GM21526 (cell line): Measurements from ENCODE around the gene SPATA31C1.
"Not testable (repeated sequence)": the region's sequence is repeated elsewhere in the genome, so short reads cannot be mapped to it uniquely, and the experiment has no call there.

ENCODE experiments used
- ATAC-seq: cut with Tn5 transposase; IDR thresholded peaks from one replicate; pipeline ENCODE4 v1.9.1; 2021; ENCODE audit warnings: moderate library complexity; ENCODE audit not compliant: unreplicated experiment, low FRiP score

SPATA31C1 gene

DNA sequence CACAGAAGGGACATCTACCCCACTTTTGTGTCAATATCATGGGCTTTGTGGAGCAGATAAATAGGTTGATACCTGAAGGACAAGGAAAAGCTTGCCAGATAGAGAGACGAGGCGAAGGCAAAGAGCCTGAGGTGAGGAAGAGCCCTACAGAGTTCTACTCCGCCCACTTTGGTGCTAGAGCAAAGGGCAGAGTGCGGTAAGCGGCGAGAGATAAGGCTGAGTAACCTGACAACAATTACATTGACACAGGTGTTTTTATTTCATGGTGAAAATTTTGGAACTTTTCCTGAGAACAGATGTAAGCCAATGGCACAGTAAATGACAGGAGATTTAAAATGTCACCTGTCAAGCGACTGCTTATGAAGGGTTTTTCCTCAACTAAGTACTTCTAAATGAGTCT, 16.7 kb downstream of the SPATA31C1 start:
- not testable (repeated sequence) for ATAC-seq

DNA sequence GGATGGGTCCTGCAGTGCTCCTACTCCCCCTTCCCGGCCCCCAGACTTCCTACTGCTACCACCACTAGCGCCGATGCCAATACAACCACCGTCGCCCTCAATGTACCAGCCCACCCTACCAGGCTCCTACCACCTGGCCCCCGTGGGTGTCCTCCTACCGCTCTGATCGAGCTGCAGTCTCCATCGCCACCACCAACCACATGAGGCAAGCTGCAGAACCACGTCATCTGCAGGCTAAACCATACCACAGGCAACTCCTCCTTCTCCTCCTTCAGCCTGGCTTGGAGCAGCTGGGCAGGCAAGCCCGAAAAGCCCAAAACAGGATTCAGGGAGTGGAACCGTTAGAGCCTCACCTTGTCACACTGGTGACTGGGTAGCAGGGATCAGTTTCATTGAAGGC, 19.6 kb downstream of the SPATA31C1 start:
- not testable (repeated sequence) for ATAC-seq

DNA sequence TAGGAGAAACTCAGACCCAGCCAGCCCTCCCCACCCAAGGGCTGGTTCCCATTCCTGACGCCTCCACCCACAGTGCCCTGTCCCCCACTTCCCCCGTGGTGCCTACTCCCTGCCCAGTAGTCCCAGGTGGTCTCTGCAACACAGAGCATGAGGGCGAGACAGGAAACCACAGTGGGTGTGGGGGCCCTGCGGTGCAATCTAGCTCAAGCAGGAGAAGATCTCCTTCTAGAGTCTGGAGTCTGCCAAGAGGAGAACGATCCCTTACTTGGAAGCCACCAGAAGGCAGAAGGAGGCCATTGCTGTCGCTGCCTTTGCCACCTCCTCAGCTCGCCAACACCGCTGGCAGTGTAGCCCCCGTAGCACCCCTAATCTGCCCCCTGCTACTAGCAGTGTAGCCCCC, 20.2 kb downstream of the SPATA31C1 start:
- not testable (repeated sequence) for ATAC-seq

DNA sequence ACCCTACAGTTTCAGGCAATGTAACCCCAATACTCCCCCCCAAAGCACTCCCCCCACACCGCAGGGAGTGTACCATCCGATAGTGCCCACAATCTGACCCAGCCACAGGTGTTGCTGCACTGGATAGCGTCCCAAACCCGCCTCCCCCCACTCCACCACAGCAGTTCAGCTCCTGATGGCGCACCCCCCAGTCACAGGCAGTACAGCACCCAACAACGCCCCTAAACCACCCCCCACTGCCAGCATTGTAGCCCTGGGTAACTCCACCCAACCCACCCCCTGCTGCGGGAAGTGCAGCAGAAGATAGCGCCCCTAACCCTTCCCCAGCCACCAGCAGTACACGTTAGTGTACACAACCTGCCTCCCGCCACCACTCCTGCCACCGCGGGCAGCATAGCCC, 20.6 kb downstream of the SPATA31C1 start:
- not testable (repeated sequence) for ATAC-seq

DNA sequence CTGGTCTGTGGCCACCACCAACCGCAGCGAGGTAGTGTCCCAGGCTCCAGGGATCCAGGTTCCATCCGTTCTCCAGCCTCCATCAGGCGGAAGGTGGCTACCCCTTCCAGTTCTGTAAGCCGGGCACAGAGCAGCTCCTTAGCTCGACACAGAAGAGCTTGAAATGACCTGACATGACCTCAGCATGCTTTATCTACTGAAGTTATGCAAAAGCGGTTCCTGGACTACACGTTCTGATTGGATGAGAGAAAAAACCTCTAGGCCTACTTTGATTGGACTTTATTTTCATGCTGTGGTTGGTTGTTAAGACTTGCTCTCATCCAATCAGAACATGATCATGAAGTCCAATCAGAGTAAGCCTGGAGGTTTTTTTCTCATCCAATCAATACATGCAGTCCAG, 21.3 kb downstream of the SPATA31C1 start:
- not testable (repeated sequence) for ATAC-seq

DNA sequence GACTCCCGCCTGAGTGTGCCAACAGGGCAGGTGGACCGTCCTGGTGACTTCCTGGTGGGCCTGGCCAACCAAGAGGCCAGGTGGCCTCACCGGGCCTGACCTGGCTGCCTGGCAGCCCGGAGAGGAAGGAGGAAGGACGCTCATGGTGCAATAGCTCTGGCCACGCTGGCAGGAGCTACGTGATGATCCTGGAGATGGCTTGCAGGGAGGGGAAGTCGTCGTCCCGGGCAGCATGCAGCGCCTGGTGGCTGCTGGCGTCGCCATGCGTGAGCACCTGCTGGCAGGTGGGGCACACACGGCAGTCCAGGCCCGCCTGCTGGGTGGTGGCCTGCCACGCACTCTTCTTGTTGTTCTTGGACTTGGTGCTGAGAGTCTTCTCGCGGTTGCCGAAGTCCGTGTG, 26.3 kb downstream of the SPATA31C1 start:
- no peak for ATAC-seq

DNA sequence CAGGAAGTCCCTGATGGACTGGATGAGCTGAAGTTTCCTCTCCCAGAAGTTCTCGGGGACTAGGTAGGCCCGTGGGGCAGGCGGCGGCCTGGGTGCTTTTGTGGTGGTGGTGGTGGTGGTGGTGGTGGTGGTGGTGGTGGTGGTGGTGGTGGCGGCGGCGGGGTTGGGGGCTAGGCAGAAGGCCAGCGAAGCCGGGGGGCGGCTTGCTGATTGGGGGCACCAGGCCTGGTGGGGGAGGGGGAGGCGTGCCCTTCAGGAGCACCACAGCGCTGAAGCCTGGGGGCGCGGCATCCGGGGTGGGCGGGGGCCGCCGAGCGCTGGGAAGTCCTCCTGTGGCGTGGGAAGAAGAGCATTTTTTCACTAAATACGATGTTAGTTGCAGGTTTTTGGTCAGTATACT, 26.9 kb downstream of the SPATA31C1 start:
- ATAC-seq = no peak

DNA sequence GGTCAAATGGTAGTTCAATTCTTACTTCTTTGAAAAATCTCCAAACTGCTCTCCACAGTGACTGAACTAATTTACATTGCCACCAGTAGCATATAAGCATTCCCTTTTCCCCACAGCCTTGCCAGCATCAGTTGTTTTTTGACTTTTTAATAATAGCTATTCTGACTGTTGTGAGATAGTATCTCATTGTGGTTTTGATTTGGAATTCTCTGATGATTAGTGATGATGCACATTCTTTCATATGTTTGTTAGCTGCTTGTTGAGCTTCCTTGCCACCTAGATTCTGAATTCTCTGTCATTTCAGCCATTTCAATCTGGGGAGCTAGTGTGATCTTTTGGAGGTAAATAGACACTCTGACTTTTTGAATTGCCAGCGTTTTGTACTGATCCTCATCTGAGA, 32.5 kb downstream of the SPATA31C1 start:
- no peak for ATAC-seq

DNA sequence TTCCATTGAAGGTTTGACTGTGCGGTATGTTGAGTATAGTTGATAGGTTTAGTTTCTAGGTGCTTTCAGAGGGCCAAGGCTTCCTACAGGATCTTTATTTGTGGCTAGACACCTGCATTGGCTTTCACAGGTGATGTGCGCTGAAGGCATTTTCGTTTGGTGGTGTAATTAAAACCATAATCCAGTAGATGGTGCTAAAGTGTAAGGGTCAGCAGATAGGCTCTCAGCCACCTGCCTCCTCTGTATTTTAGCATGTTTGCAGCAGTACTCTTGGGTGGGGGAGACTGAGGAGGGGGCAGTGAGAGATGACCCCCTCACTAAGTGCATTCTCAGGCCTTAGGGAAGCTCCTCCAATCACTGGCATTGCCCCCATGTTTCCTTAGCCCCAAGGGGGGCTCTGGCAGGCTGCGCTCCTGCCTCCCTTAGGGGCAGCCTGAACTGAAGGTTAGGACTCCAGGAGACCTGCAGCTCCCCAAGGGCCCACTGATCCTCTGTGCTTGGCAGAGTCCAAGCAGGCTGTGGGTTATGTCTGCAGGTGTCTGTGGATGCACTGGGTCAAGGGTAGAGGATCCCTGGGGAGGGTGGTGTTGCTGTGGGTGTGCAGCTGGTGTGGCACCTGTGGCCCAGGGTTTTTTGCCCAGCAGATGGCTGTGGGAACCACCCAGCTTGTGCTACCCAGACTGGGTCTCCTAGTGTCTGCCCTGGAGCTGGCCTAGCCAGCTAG, 33.2 kb downstream of the SPATA31C1 start:
- no peak for ATAC-seq

DNA sequence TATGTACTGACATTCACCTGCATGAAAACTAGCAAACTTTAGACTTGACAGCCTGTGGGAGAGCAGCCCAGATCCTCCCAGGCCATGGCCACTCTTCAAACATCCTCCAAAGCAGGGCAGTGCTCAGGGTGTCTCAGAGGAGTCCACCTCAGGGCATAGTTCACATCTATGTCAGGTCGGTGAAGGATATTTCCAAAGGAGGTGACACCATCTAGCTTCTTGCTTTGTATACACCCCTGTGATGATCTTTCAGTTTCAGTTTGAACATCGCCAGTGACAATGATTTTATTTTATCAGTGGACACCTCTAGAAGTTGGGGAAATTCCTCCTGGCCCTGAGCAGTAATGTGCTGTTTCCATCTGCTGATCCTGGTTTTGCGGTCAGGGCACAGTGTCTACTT, 36.5 kb downstream of the SPATA31C1 start:
- ATAC-seq = no peak

DNA sequence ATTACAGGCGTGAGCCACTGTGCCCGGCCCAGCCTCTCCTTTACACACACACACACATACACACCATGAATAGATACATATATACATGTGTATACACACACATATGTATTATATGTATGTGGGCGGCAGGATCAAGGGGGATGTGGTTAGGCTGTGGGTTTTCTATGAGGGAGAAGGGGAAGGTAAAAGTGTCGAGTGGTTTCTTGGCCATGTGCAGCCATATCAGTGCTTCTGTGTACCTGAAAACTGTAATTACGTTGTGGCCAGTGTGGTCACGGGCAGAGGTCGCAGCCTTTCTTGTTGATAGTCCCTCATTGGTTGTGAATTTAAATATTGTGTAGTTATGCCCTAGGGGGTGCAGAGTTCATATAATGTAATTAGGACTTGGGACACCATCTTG, 40.1 kb downstream of the SPATA31C1 start:
- ATAC-seq = no peak

DNA sequence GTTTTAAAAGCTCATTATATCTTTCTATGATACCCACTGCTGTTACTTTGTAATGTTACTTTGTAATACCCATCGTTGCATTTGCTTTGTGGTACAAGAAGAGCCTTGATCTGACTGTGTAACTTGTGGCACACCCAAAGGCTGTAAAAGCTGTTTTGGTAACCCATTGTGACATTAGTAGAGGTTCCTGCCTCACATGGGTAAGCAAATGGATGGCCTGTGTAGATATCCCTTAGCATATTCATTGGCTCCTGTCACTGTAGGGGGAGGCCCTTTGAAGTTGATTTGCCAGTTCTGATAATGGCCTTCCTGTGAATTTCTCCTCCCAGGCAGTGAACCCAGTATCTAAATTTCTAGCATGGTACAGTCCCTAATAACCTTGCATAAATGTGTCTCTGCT, 40.8 kb downstream of the SPATA31C1 start:
- ATAC-seq = no peak

DNA sequence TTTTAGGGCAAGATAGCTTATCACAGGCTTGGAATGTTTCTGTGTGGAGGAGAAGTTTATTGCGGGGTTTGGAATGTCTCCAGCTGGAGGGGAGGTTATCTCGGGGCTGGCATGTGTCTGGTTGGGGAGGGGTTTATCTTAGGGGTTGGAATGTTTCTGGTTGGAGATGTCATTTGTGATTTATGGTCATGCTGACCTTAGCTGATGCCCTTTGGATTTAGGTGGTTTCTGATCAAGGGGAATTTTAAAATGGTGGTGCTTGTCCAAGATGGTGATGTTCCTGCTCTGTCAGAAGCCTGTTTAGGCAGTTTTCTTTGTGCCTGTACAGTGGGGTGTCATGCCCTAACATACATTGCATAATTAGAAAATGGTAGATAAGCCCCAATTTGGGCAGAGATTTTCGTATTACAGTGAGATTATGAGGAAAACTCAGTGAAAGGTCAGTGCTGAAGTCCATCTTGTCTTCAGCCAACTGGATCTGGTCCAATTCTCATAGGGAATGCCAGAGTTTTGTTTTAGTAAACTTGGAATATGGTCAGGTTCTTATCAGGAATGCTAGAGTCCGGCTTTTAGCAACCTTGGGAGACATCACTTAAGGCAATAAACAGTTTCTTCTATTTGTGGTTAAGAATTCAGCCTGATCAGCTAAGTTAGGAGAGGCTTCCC, 42.3 kb downstream of the SPATA31C1 start:
- no peak for ATAC-seq

DNA sequence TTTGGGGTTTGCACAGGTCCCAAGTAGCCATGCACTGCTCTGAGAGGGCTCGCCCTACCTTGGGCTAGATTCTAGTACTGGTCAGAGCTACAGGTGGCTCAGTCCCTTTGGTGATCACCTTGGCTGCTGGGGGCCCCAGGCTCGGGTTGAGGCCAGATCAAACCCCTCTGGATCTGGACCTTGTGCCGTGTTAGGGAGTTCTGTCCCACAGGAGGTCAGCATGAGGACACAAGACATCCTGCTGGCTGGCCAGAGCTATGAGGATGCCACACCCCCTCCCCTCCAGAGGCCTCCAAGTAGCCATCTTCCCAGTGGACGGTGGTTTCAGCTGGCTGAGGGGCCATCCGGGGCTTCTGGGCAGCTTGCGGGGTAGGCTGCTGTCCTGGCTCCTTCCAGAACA, 46.0 kb downstream of the SPATA31C1 start:
- ATAC-seq = no peak

DNA sequence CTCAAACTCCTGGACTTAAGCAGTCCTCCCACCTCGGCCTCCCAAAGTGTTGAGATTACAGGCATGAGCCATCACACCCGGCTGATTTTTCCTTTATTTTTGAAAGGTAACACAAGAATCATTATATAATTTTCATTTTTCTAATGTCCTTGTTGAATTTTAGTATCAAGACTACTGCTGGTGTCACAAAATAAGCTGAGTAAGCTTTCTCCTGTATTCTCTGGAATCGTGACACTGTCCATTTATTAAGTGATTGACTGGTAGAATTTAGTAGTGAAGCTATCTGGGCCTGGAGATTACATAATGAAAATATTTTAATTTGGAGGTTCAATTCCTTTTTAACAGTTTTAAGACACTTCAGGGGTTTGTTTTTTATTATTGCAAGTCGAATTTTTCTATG, 47.1 kb downstream of the SPATA31C1 start:
- ATAC-seq = no peak

DNA sequence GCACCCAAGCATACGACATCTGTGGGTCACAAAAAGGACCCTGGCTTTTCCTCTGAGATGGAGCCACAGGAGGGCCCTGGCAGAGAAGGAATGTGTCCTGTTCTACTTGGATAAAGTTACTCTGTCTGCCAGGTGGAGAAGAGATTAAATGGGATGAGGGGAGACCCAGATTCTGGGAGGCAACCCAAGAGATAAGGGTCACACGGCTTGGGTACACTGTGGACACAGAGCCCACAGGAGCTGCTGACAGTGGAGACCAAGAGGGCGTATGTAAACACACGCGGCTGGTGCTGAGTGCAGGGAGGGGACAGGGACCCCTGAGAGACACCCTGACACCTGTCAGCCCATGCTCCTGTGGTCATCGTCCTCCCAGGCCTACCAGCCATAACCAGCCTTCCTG, 50.4 kb downstream of the SPATA31C1 start:
- no peak for ATAC-seq

DNA sequence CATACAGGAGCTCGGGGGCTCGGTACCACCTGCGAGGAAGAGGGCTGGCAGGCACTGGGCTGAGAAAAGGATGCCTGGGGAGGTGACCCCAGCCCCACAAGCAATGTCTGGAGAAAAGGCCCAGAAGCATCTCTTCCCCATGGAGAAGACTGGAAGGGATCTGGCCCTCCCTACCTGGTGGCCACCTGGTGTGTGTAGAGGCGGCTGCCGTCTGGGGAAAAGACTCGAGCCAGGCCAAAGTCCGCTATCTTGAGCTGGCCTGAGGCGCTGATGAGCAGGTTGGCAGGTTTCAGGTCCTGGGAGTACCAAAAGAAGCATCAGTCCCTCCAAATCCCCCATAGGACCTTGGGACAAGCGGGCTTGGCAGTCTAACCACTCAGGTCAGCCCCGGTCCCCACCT, 52.8 kb downstream of the SPATA31C1 start:
- no peak for ATAC-seq

DNA sequence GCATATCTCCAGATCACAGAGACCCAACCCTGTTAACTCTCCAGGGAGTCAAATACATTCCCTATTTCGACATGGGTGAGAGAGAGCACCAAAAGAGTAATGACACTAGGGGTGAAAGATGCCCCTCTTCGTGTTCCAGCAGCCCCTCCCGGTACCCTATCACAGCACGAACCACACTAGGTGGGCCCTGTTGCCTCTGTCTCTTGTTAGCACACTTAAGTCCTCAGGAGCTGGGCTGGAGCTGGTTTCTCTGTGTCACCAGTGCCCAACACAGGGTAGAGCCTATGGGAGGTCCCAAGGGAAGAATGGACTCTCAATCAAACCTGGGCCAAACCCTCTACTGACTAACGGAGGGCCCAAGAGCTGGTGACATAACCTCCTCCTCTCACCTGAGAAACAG, 55.4 kb downstream of the SPATA31C1 start:
- ATAC-seq = no peak
